HEK293 (cell line): ENCODE results near the gene TMEM259.
A peak's percentile ranks its signal among the peaks of the same experiment; 100 is the strongest.

Experiments
- BCL11B ChIP-seq: fragments of 450-650 bp; formaldehyde crosslinking; IDR thresholded peaks from 2 replicates; pipeline ENCODE4 v1.5.1; 2016; ENCODE audit warnings: low read depth, missing biosample characterization, missing genetic modification characterization
- GLI4 ChIP-seq: fragments of 450-650 bp; formaldehyde crosslinking; IDR thresholded peaks from 2 replicates; pipeline ENCODE4 v1.5.1; 2016; ENCODE audit warnings: missing biosample characterization, missing genetic modification characterization
- GLIS1 ChIP-seq: fragments of 450-650 bp; formaldehyde crosslinking; IDR thresholded peaks from 2 replicates; pipeline ENCODE4 v1.5.1; 2016; ENCODE audit warnings: missing biosample characterization, missing genetic modification characterization
- HOXD13 ChIP-seq: sonication (generic); formaldehyde crosslinking; IDR thresholded peaks from 2 replicates; pipeline ENCODE4 v1.8.0; 2022; ENCODE audit warnings: missing genetic modification reagents, borderline replicate concordance
- INSM2 ChIP-seq: fragments of 450-650 bp; formaldehyde crosslinking; IDR thresholded peaks from 2 replicates; pipeline ENCODE4 v1.5.1; 2016; ENCODE audit warnings: missing biosample characterization, missing genetic modification characterization
- OSR2 ChIP-seq: fragments of 450-650 bp; formaldehyde crosslinking; IDR thresholded peaks from 2 replicates; pipeline ENCODE4 v1.5.1; 2016; ENCODE audit warnings: missing biosample characterization, missing genetic modification characterization
- PRDM1 ChIP-seq: fragments of 450-650 bp; formaldehyde crosslinking; IDR thresholded peaks from 2 replicates; pipeline ENCODE4; 2016; ENCODE audit warnings: missing biosample characterization, missing genetic modification characterization
- RBAK ChIP-seq: fragments of 450-650 bp; formaldehyde crosslinking; IDR thresholded peaks from 2 replicates; pipeline ENCODE4 v1.5.1; 2016; ENCODE audit warnings: missing biosample characterization, missing genetic modification characterization
- WT1 ChIP-seq: fragments of 450-650 bp; formaldehyde crosslinking; IDR thresholded peaks from 2 replicates; pipeline ENCODE4 v1.5.1; 2016; ENCODE audit warnings: missing biosample characterization, missing genetic modification characterization
- ZBTB48 ChIP-seq: fragments of 450-650 bp; formaldehyde crosslinking; IDR thresholded peaks from 2 replicates; pipeline ENCODE4 v1.5.1; 2016; ENCODE audit warnings: missing biosample characterization, missing genetic modification characterization
- ZBTB6 ChIP-seq: fragments of 450-650 bp; formaldehyde crosslinking; IDR thresholded peaks from 2 replicates; pipeline ENCODE4 v1.5.1; 2017; ENCODE audit warnings: missing biosample characterization, missing genetic modification characterization
- ZFP41 ChIP-seq: fragments of 450-650 bp; formaldehyde crosslinking; IDR thresholded peaks from 2 replicates; pipeline ENCODE4 v1.5.1; 2016; ENCODE audit warnings: missing biosample characterization, missing genetic modification characterization, borderline replicate concordance
- ZFP69B ChIP-seq: fragments of 450-650 bp; formaldehyde crosslinking; IDR thresholded peaks from 2 replicates; pipeline ENCODE4 v1.5.1; 2016; ENCODE audit warnings: missing biosample characterization, missing genetic modification characterization
- ZNF121 ChIP-seq: fragments of 450-650 bp; formaldehyde crosslinking; IDR thresholded peaks from 2 replicates; pipeline ENCODE4 v1.5.1; 2016; ENCODE audit warnings: missing biosample characterization, missing genetic modification characterization
- ZNF184 ChIP-seq: fragments of 450-650 bp; IDR thresholded peaks from 2 replicates; pipeline ENCODE4 v1.5.1; 2018; ENCODE audit warnings: missing biosample characterization, mild to moderate bottlenecking, missing genetic modification characterization
- ZNF221 ChIP-seq: fragments of 450-650 bp; formaldehyde crosslinking; IDR thresholded peaks from 2 replicates; pipeline ENCODE4 v1.5.1; 2017; ENCODE audit warnings: missing biosample characterization, missing genetic modification characterization, borderline replicate concordance
- ZNF23 ChIP-seq: fragments of 450-650 bp; formaldehyde crosslinking; IDR thresholded peaks from 2 replicates; pipeline ENCODE4 v1.5.1; 2016; ENCODE audit warnings: missing biosample characterization, missing genetic modification characterization, borderline replicate concordance
- ZNF426 ChIP-seq: fragments of 450-650 bp; formaldehyde crosslinking; IDR thresholded peaks from 2 replicates; pipeline ENCODE4 v1.5.1; 2017; ENCODE audit warnings: missing biosample characterization, missing genetic modification characterization, mild to moderate bottlenecking, inconsistent platforms, moderate library complexity
- ZNF449 ChIP-seq: fragments of 450-650 bp; formaldehyde crosslinking; IDR thresholded peaks from 2 replicates; pipeline ENCODE4 v1.5.1; 2017; ENCODE audit warnings: missing biosample characterization, mild to moderate bottlenecking, missing genetic modification characterization, moderate library complexity
- ZNF518A ChIP-seq: fragments of 450-650 bp; formaldehyde crosslinking; conservative IDR thresholded peaks from 2 replicates; pipeline ENCODE4 v1.5.1; 2016; ENCODE audit warnings: low read depth, missing biosample characterization, missing genetic modification characterization
- ZNF521 ChIP-seq: fragments of 450-650 bp; formaldehyde crosslinking; IDR thresholded peaks from 2 replicates; pipeline ENCODE4 v1.5.1; 2017; ENCODE audit warnings: missing biosample characterization, mild to moderate bottlenecking, missing genetic modification characterization
- ZNF670 ChIP-seq: fragments of 450-650 bp; formaldehyde crosslinking; IDR thresholded peaks from 2 replicates; pipeline ENCODE4 v1.5.1; 2016; ENCODE audit warnings: missing biosample characterization, missing genetic modification characterization, low read depth
- ZSCAN16 ChIP-seq: fragments of 450-650 bp; formaldehyde crosslinking; IDR thresholded peaks from 2 replicates; pipeline ENCODE4 v1.5.1; 2016; ENCODE audit warnings: missing biosample characterization, missing genetic modification characterization
- TF ChIP-seq, protein P1 (sequence below): fragments of 450-650 bp; formaldehyde crosslinking; IDR thresholded peaks from 2 replicates; pipeline ENCODE4 v1.5.1; 2016; ENCODE audit warnings: missing biosample characterization, missing genetic modification characterization
- TF ChIP-seq, protein P2 (sequence below): fragments of 450-650 bp; formaldehyde crosslinking; IDR thresholded peaks from 2 replicates; pipeline ENCODE4 v1.5.1; 2016; ENCODE audit warnings: missing biosample characterization, missing genetic modification characterization
- TF ChIP-seq, protein P3 (sequence below): fragments of 450-650 bp; formaldehyde crosslinking; IDR thresholded peaks from 2 replicates; pipeline ENCODE4 v1.5.1; 2016; ENCODE audit warnings: missing biosample characterization, missing genetic modification characterization

TMEM259 gene

GRCh38 chr19:1000095-1000494, 20.8 kb downstream of the TMEM259 start, which contains the start of gene GRIN3B (continued):
- TF ChIP-seq RBAK (no peak), BCL11B (tag by site-specific recombination) (peak; percentile 84), ZNF426 (tag by site-specific recombination) (no peak), ZBTB6 (tag by site-specific recombination) (0 out of 2 replicates have a peak, but pooled peaks have one; percentile 15), ZNF449 (peak; percentile 39; the same call in 1 of the 2 replicates), ZNF23 (no peak), WT1 (tag by site-specific recombination) (0 out of 2 replicates have a peak, but pooled peaks have one; percentile 14), ZNF121 (tag by site-specific recombination) (no peak), PRDM1 (no peak), ZFP41 (tag by site-specific recombination) (no peak), HOXD13 (CRISPR knock-in tag) (no peak), GLIS1 (tag by site-specific recombination) (peak; percentile 75), OSR2 (tag by site-specific recombination) (peak; percentile 8; the same call in 1 of the 2 replicates), ZBTB48 (tag by site-specific recombination) (peak; percentile 51), ZNF184 (tag by site-specific recombination) (0 out of 2 replicates have a peak, but pooled peaks have one; percentile 13), ZFP69B (0 out of 2 replicates have a peak, but pooled peaks have one; percentile 53), ZNF670 (no peak), ZNF518A (tag by site-specific recombination) (no peak), GLI4 (no peak), ZNF221 (tag by site-specific recombination) (no peak), INSM2 (tag by site-specific recombination) (no peak), ZNF521 (no peak), ZSCAN16 (tag by site-specific recombination) (no peak)
- TF ChIP-seq, protein P1, sequence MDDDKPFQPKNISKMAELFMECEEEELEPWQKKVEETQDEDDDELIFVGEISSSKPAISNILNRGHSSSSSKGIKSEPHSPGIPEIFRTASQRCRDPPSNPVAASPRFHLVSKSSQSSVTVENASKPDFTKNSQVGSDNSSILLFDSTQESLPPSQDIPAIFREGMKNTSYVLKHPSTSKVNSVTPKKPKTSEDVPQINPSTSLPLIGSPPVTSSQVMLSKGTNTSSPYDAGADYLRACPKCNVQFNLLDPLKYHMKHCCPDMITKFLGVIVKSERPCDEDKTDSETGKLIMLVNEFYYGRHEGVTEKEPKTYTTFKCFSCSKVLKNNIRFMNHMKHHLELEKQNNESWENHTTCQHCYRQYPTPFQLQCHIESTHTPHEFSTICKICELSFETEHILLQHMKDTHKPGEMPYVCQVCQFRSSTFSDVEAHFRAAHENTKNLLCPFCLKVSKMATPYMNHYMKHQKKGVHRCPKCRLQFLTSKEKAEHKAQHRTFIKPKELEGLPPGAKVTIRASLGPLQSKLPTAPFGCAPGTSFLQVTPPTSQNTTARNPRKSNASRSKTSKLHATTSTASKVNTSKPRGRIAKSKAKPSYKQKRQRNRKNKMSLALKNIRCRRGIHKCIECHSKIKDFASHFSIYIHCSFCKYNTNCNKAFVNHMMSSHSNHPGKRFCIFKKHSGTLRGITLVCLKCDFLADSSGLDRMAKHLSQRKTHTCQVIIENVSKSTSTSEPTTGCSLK (tag by site-specific recombination) = no peak
- TF ChIP-seq, protein P2, sequence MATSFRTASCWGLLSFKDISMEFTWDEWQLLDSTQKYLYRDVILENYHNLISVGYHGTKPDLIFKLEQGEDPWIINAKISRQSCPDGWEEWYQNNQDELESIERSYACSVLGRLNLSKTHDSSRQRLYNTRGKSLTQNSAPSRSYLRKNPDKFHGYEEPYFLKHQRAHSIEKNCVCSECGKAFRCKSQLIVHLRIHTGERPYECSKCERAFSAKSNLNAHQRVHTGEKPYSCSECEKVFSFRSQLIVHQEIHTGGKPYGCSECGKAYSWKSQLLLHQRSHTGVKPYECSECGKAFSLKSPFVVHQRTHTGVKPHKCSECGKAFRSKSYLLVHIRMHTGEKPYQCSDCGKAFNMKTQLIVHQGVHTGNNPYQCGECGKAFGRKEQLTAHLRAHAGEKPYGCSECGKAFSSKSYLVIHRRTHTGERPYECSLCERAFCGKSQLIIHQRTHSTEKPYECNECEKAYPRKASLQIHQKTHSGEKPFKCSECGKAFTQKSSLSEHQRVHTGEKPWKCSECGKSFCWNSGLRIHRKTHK (tag by site-specific recombination) = no peak
- TF ChIP-seq, protein P3, sequence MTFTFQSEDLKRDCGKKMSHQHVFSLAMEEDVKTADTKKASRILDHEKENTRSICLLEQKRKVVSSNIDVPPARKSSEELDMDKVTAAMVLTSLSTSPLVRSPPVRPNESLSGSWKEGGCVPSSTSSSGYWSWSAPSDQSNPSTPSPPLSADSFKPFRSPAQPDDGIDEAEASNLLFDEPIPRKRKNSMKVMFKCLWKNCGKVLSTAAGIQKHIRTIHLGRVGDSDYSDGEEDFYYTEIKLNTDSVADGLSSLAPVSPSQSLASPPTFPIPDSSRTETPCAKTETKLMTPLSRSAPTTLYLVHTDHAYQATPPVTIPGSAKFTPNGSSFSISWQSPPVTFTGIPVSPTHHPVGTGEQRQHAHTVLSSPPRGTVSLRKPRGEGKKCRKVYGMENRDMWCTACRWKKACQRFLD (tag by site-specific recombination) = no peak
